NOMO-1 (cell line): ENCODE data around the gene PIGU.
"Not testable (repeated sequence)": the region's sequence is repeated elsewhere in the genome, so short reads cannot be mapped to it uniquely, and the experiment has no call there.

Experiments used
- DNase-seq, 2 experiments: peaks; one replicate each; lab custom pipeline; 2025; ENCODE audit not compliant: unreplicated experiment in 2 of 2; lab: John Stamatoyannopoulos, UW

Gene PIGU

DNA sequence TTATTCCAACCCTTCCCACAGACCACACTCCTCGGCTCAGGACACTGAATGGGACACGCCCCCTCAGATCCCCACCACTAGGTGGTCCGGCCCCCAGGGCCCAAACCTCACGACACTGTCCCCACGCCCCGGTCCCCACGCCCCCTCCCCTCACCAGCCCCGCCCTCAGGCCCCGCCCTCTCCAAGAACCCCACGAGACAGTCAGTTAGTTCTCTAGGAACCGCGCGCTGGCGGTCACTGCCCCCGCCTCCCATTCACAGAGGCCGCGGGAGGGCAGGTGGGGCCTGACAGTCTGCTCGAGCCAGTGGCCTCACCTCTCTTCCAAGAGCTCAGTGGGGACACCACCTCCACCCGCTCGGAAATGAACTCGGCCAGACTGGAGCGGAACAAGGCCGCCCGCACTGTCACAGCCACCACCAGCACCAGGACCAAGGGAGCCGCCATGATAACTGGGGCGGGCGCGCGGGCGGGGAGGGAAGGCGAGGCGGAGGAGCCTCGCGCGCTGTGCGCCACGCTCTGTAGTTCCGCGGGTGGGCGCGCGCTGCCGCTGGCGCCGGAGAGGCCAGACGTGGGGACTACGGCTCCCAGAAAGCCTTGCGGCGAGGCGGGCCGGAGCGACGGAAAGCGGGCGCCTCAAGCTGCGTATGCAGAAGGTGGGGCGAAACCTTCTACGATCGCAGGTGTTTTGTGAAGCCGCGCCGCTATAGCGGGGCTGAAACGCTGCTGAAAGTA is at the start of gene PIGU:
TSS of gene PIGU (minus strand) at position 451 of the 732 bp plus-strand sequence. CDS start at position 444, 7 bp downstream.
- DNase-seq, result peak; percentile 98 to 99

- DNase-seq, result no peak
Measured at GRCh38 chr20:34724172-34724571, 47.3 kb upstream of the PIGU start.

GRCh38 chr20:34722560-34722959 is 45.7 kb upstream of the PIGU start:
- not testable (repeated sequence) for DNase-seq

- DNase-seq, result no peak
Measured at GRCh38 chr20:34720266-34720665, 43.4 kb upstream of the PIGU start.

GRCh38 chr20:34719242-34720017 is 42.5 kb upstream of the PIGU start:
- DNase-seq, result not testable (repeated sequence)

- DNase-seq, result no peak
Measured at GRCh38 chr20:34717230-34718095, 40.6 kb upstream of the PIGU start.

GRCh38 chr20:34716921-34717229 is 40.0 kb upstream of the PIGU start:
- no peak for DNase-seq

- DNase-seq, result no peak
Measured at GRCh38 chr20:34715384-34715783, 38.5 kb upstream of the PIGU start.

GRCh38 chr20:34713944-34714515 is 37.1 kb upstream of the PIGU start:
- not testable (repeated sequence) for DNase-seq

- DNase-seq, result no peak
Measured at GRCh38 chr20:34713194-34713943, 36.5 kb upstream of the PIGU start.

- DNase-seq, result no peak
Measured at GRCh38 chr20:34712525-34713192, 35.8 kb upstream of the PIGU start.

- no peak for DNase-seq
Measured at GRCh38 chr20:34711813-34712430, 35.0 kb upstream of the PIGU start.

DNA sequence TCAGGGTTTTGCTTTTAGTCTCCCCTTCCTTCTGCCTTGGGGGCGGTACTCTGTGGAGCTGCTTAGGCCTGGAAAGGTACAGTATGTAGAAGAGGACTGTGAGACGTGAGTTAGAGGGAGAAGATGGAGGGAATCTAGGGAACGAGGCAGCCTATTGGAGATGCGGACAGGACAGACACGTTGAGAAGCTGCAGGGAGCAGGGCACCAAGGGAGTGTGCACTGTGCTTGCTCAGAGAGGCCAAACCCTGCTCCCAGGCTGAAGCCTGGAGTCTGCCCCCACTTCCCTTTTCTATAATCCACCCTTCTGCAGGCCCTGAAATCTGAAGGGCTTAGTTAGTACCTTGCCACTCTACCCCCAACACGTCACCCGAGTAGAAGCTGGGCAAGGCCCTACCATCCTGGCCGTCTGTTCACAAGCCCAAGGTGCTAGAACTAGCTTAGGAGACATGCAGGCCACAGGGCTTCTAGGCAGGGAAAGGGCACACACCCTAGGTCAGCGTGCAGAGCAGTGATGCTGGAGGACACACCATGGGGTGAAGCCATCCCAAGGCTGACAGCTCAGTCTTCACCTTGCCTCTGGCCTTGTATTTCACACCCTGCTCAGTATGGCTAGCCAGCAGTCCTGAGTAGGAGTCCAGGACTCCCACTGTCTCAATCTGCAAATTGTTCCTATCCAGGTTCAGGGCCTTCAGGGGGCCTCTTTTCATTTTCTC is 34.1 kb upstream of the PIGU start:
- DNase-seq, result no peak

DNA sequence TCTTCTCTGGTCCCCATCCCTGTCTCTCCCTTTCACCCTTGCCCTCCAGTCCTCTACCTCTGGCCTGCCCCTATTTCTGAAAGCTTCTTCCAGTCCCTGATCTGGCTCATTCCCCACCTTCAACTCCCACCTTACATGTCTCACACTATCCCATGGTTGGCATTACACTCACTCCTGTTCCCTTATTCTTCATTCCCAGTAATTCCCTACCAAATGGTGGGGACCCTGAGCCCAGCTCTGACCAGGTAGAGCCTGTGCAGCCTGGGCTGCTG is 33.6 kb upstream of the PIGU start:
- DNase-seq, result no peak

GRCh38 chr20:34709831-34710567 is 33.1 kb upstream of the PIGU start:
- DNase-seq, result peak; percentile 31 to 49

GRCh38 chr20:34709044-34709830 is 32.3 kb upstream of the PIGU start:
- DNase-seq, result peak in 1 of 2 experiments; percentile 49

- peak; percentile 6 to 26 for DNase-seq
Measured at GRCh38 chr20:34708621-34709043, 31.7 kb upstream of the PIGU start.
